Measurements from ENCODE around the gene SYNGAP1. TPM values are rescaled to one million over a fixed set of nuclear protein-coding genes. Genes with fewer than 3 reads are reported as not detected.
"Not testable (repeated sequence)": the region's sequence is repeated elsewhere in the genome, so short reads cannot be mapped to it uniquely, and the experiment has no call there.

The SYNGAP1 gene
- total RNA-seq, 1 donor from 2014 or later = 36.1 TPM

- no peaks in the 10 kb centered on the region for H3K27me3 Mint-ChIP-seq (ENCODE audit: low read depth, unreplicated experiment)
- TF ChIP-seq CTCF (IDR thresholded peaks at IDR 0.05; ENCODE audit: insufficient read depth, low read depth, low read length) (no peak), EZH2 (IDR thresholded peaks at IDR 0.05; ENCODE audit: insufficient read depth, low read length) (no peak)
- Histone ChIP-seq H3K27ac (ENCODE audit: low read depth, low read length) (no peak overlapping the region), H3K36me3 (ENCODE audit: insufficient read depth, low read length) (peaks cover 9% of the 10 kb centered on the region), H3K27me3 (ENCODE audit: insufficient read depth, low read length) (no peaks in the 10 kb centered on the region), H3K9ac (ENCODE audit: low read length) (no peak overlapping the region), H2AFZ (ENCODE audit: low read depth, low read length) (no peak overlapping the region), H3K4me3 (ENCODE audit: insufficient read depth, low read depth, low read length) (no peak overlapping the region), H3K4me1 (ENCODE audit: insufficient read depth, low read length) (peaks cover 12% of the 10 kb centered on the region), H3K9me3 (ENCODE audit: insufficient read depth, low read depth, low read length) (no peaks in the 10 kb centered on the region), H3K79me2 (ENCODE audit: insufficient read depth, low read length) (peaks cover 70% of the 10 kb centered on the region), H4K20me1 (ENCODE audit: insufficient read depth, low read length) (peaks cover 6% of the 10 kb centered on the region), H3K4me2 (ENCODE audit: low read length) (no peak overlapping the region)
- no peaks in the 10 kb centered on the region for H3K36me3 Mint-ChIP-seq (ENCODE audit: low read depth, unreplicated experiment)
- no peak for DNase-seq (ENCODE audit: low read depth)
- no peaks in the 10 kb centered on the region for H3K9me3 Mint-ChIP-seq (ENCODE audit: unreplicated experiment)
- no peak overlapping the region for H3K4me3 Mint-ChIP-seq (ENCODE audit: unreplicated experiment)
- no peak overlapping the region for H3K27ac Mint-ChIP-seq (ENCODE audit: unreplicated experiment)
- H3K4me1 Mint-ChIP-seq (ENCODE audit: low read depth, unreplicated experiment) = peaks cover 3% of the 10 kb centered on the region
- FAIRE-seq = no peak
Observed at GRCh38 chr6:33397541-33397940, 22.3 kb upstream of the SYNGAP1 start.

- H3K27me3 Mint-ChIP-seq (ENCODE audit: low read depth, unreplicated experiment); FAIRE-seq; H3K4me3 ChIP-seq (ENCODE audit: insufficient read depth, low read depth, low read length); H3K9me3 Mint-ChIP-seq (ENCODE audit: unreplicated experiment); H3K4me1 Mint-ChIP-seq (ENCODE audit: low read depth, unreplicated experiment); H2AFZ ChIP-seq (ENCODE audit: low read depth, low read length); H3K4me3 Mint-ChIP-seq (ENCODE audit: unreplicated experiment); H3K27ac ChIP-seq (ENCODE audit: low read depth, low read length); H3K9me3 ChIP-seq (ENCODE audit: insufficient read depth, low read depth, low read length); H3K4me2 ChIP-seq (ENCODE audit: low read length); DNase-seq (ENCODE audit: low read depth); H3K36me3 Mint-ChIP-seq (ENCODE audit: low read depth, unreplicated experiment); H3K27ac Mint-ChIP-seq (ENCODE audit: unreplicated experiment); H3K27me3 ChIP-seq (ENCODE audit: insufficient read depth, low read length); H3K9ac ChIP-seq (ENCODE audit: low read length); H3K4me1 ChIP-seq (ENCODE audit: insufficient read depth, low read length): not testable (repeated sequence)
- Histone ChIP-seq H3K79me2 (ENCODE audit: insufficient read depth, low read length) (peaks cover 64% of the 10 kb centered on the region), H4K20me1 (ENCODE audit: insufficient read depth, low read length) (peaks cover 11% of the 10 kb centered on the region), H3K36me3 (ENCODE audit: insufficient read depth, low read length) (peaks cover 17% of the 10 kb centered on the region)
Observed at GRCh38 chr6:33398601-33399000, 21.3 kb upstream of the SYNGAP1 start.

GRCh38 chr6:33399881-33400280 lies 20.0 kb upstream of the SYNGAP1 start:
- not testable (repeated sequence) for FAIRE-seq; H3K9ac ChIP-seq (ENCODE audit: low read length); H3K4me1 Mint-ChIP-seq (ENCODE audit: low read depth, unreplicated experiment); H3K9me3 Mint-ChIP-seq (ENCODE audit: unreplicated experiment); H3K27me3 ChIP-seq (ENCODE audit: insufficient read depth, low read length); H3K27me3 Mint-ChIP-seq (ENCODE audit: low read depth, unreplicated experiment); H3K9me3 ChIP-seq (ENCODE audit: insufficient read depth, low read depth, low read length); H3K4me3 Mint-ChIP-seq (ENCODE audit: unreplicated experiment); H3K36me3 Mint-ChIP-seq (ENCODE audit: low read depth, unreplicated experiment); H3K4me2 ChIP-seq (ENCODE audit: low read length); H2AFZ ChIP-seq (ENCODE audit: low read depth, low read length); H3K27ac ChIP-seq (ENCODE audit: low read depth, low read length); H3K4me1 ChIP-seq (ENCODE audit: insufficient read depth, low read length); DNase-seq (ENCODE audit: low read depth); H3K27ac Mint-ChIP-seq (ENCODE audit: unreplicated experiment); H3K4me3 ChIP-seq (ENCODE audit: insufficient read depth, low read depth, low read length)
- peaks cover 26% of the 10 kb centered on the region for H3K36me3 ChIP-seq (ENCODE audit: insufficient read depth, low read length)
- peaks cover 13% of the 10 kb centered on the region for H4K20me1 ChIP-seq (ENCODE audit: insufficient read depth, low read length)
- peaks cover 56% of the 10 kb centered on the region for H3K79me2 ChIP-seq (ENCODE audit: insufficient read depth, low read length)

- Mint-ChIP-seq H3K9me3 (ENCODE audit: unreplicated experiment) (no peaks in the 10 kb centered on the region), H3K4me1 (ENCODE audit: low read depth, unreplicated experiment) (no peaks in the 10 kb centered on the region), H3K27ac (ENCODE audit: unreplicated experiment) (no peak overlapping the region), H3K36me3 (ENCODE audit: low read depth, unreplicated experiment) (peaks cover 7% of the 10 kb centered on the region), H3K27me3 (ENCODE audit: low read depth, unreplicated experiment) (no peaks in the 10 kb centered on the region), H3K4me3 (ENCODE audit: unreplicated experiment) (no peak overlapping the region)
- H3K4me2 ChIP-seq (ENCODE audit: low read length) = no peak overlapping the region
- no peaks in the 10 kb centered on the region for H3K27me3 ChIP-seq (ENCODE audit: insufficient read depth, low read length)
- H3K4me3 ChIP-seq (ENCODE audit: insufficient read depth, low read depth, low read length) = no peak overlapping the region
- no peak overlapping the region for H2AFZ ChIP-seq (ENCODE audit: low read depth, low read length)
- H3K79me2 ChIP-seq (ENCODE audit: insufficient read depth, low read length) = peaks cover 15% of the 10 kb centered on the region
- H3K27ac ChIP-seq (ENCODE audit: low read depth, low read length) = no peak overlapping the region
- H3K36me3 ChIP-seq (ENCODE audit: insufficient read depth, low read length) = peaks cover 17% of the 10 kb centered on the region
- TF ChIP-seq CTCF (IDR thresholded peaks at IDR 0.05; ENCODE audit: insufficient read depth, low read depth, low read length) = no peak
- no peak for TF ChIP-seq EZH2 (IDR thresholded peaks at IDR 0.05; ENCODE audit: insufficient read depth, low read length)
- no peaks in the 10 kb centered on the region for H3K4me1 ChIP-seq (ENCODE audit: insufficient read depth, low read length)
- peaks cover 7% of the 10 kb centered on the region for H4K20me1 ChIP-seq (ENCODE audit: insufficient read depth, low read length)
- FAIRE-seq (no peak), DNase-seq (ENCODE audit: low read depth) (no peak)
- H3K9me3 ChIP-seq (ENCODE audit: insufficient read depth, low read depth, low read length) = no peaks in the 10 kb centered on the region
- H3K9ac ChIP-seq (ENCODE audit: low read length) = no peak overlapping the region
Observed at GRCh38 chr6:33404884-33405283, 15.0 kb upstream of the SYNGAP1 start.
